IMR-90 (cell line): ENCODE data around the gene PHF14.

Experiments
- NFE2L2 ChIP-seq: fragments of 150-350 bp; IDR thresholded peaks from 2 replicates; pipeline ENCODE4 v1.6.1; 2016; ENCODE audit warnings: low read depth, mild to moderate bottlenecking, low read length
- POLR2A ChIP-seq: IDR thresholded peaks from 2 replicates; pipeline ENCODE4 v1.6.1; 2012; ENCODE audit warnings: mild to moderate bottlenecking, low read depth, low read length

GRCh38 chr7:11177793-11178192, 204.1 kb downstream of the PHF14 start:
- TF ChIP-seq NFE2L2 (no peak), POLR2A (no peak)
